H9 (cell line): Measurements from ENCODE around the gene LEO1. TPM values are rescaled to one million over a fixed set of nuclear protein-coding genes. Genes with fewer than 3 reads are reported as not detected.

ENCODE experiments used
- DNase-seq: peaks from one replicate; pipeline ENCODE4 v3.0.0-alpha.2; 2017
- H2AFZ ChIP-seq: one replicate; pipeline ENCODE4 v1.6.1; 2013; ENCODE audit warnings: mild to moderate bottlenecking, low read length, control low read depth, moderate library complexity
- H2AK5ac ChIP-seq: 2 replicates; pipeline ENCODE4 v1.6.1; 2013; ENCODE audit warnings: low read length, control low read depth, mixed read lengths; ENCODE audit not compliant: insufficient read length
- H2BK120ac ChIP-seq: one replicate; pipeline ENCODE4 v1.6.1; 2013; ENCODE audit warnings: low read depth, mild to moderate bottlenecking, low read length, control low read depth, inconsistent platforms; ENCODE audit not compliant: poor library complexity, severe bottlenecking
- H2BK12ac ChIP-seq: 2 replicates; pipeline ENCODE4 v1.6.1; 2013; ENCODE audit warnings: low read length, control low read depth, mixed read lengths, low read depth; ENCODE audit not compliant: insufficient read length
- H2BK15ac ChIP-seq: 2 replicates; pipeline ENCODE4 v1.6.1; 2013; ENCODE audit warnings: low read depth, low read length, control low read depth
- H2BK20ac ChIP-seq: one replicate; pipeline ENCODE4 v1.6.1; 2013; ENCODE audit warnings: low read depth, mild to moderate bottlenecking, low read length, control low read depth, inconsistent platforms; ENCODE audit not compliant: poor library complexity, severe bottlenecking
- H2BK5ac ChIP-seq: 2 replicates; pipeline ENCODE4 v1.6.1; 2013; ENCODE audit warnings: low read length, control low read depth, mixed read lengths; ENCODE audit not compliant: insufficient read length
- H3K14ac ChIP-seq: 2 replicates; pipeline ENCODE4 v1.6.1; 2013; ENCODE audit warnings: low read length, control low read depth; ENCODE audit not compliant: insufficient read depth
- H3K18ac ChIP-seq: 2 replicates; pipeline ENCODE4 v1.6.1; 2013; ENCODE audit warnings: low read depth, mild to moderate bottlenecking, mixed read lengths, low read length, control low read depth; ENCODE audit not compliant: insufficient read length
- H3K23ac ChIP-seq: 2 replicates; pipeline ENCODE4 v1.6.1; 2013; ENCODE audit warnings: low read length, control low read depth, mixed read lengths, low read depth; ENCODE audit not compliant: insufficient read length
- H3K23me2 ChIP-seq: 2 replicates; pipeline ENCODE4 v1.6.1; 2013; ENCODE audit warnings: low read depth, mild to moderate bottlenecking, mixed read lengths, low read length, control low read depth; ENCODE audit not compliant: insufficient read length, poor library complexity, severe bottlenecking
- H3K27ac ChIP-seq: 2 replicates; pipeline ENCODE4 v1.5.1; 2013; ENCODE audit warnings: low read length, control low read depth, mixed read lengths, low read depth; ENCODE audit not compliant: insufficient read length
- H3K27me3 ChIP-seq: 2 replicates; pipeline ENCODE4 v1.6.1; 2013; ENCODE audit warnings: low read length, control low read depth, inconsistent platforms; ENCODE audit not compliant: insufficient read depth
- H3K4ac ChIP-seq: 2 replicates; pipeline ENCODE4 v1.6.1; 2013; ENCODE audit warnings: low read depth, mild to moderate bottlenecking, control low read depth, inconsistent platforms, low read length, moderate library complexity
- H3K4me1 ChIP-seq: 2 replicates; pipeline ENCODE4 v1.6.1; 2013; ENCODE audit warnings: low read length, control low read depth, inconsistent platforms; ENCODE audit not compliant: insufficient read depth
- H3K4me2 ChIP-seq: 2 replicates; pipeline ENCODE4 v1.6.1; 2013; ENCODE audit warnings: low read length, control low read depth, mixed read lengths; ENCODE audit not compliant: insufficient read length, insufficient read depth
- H3K56ac ChIP-seq: 2 replicates; pipeline ENCODE4 v1.6.1; 2013; ENCODE audit warnings: low read depth, mild to moderate bottlenecking, mixed read lengths, low read length, control low read depth; ENCODE audit not compliant: insufficient read length
- H3K79me1 ChIP-seq: 2 replicates; pipeline ENCODE4 v1.6.1; 2013; ENCODE audit warnings: low read depth, mild to moderate bottlenecking, moderate library complexity, low read length, control low read depth, inconsistent platforms; ENCODE audit not compliant: insufficient read depth, poor library complexity, severe bottlenecking
- H3K79me2 ChIP-seq: 2 replicates; pipeline ENCODE4 v1.6.1; 2013; ENCODE audit warnings: low read length, control low read depth, inconsistent platforms; ENCODE audit not compliant: insufficient read depth
- H3K9ac ChIP-seq: 2 replicates; pipeline ENCODE4 v1.6.1; 2013; ENCODE audit warnings: low read length, control low read depth, mixed read lengths; ENCODE audit not compliant: insufficient read length; ENCODE audit errors: extremely low read depth
- H3K9me3 ChIP-seq: one replicate; pipeline ENCODE4 v1.6.1; 2013; ENCODE audit warnings: low read depth, low read length, inconsistent platforms; ENCODE audit not compliant: control insufficient read depth
- H3T11ph ChIP-seq: one replicate; pipeline ENCODE4 v1.6.1; 2013; ENCODE audit warnings: mild to moderate bottlenecking, low read length, control low read depth, inconsistent platforms
- H4K20me1 ChIP-seq: one replicate; pipeline ENCODE4 v1.6.1; 2013; ENCODE audit not compliant: control insufficient read depth, insufficient read length, insufficient read depth
- H4K5ac ChIP-seq: 2 replicates; pipeline ENCODE4 v1.6.1; 2013; ENCODE audit warnings: low read depth, mild to moderate bottlenecking, mixed read lengths, low read length, control low read depth; ENCODE audit not compliant: insufficient read length
- H4K8ac ChIP-seq: replicated peaks from 2 replicates; pipeline ENCODE4 v1.6.1; 2013; ENCODE audit warnings: low read length, control low read depth, mixed read lengths, low read depth; ENCODE audit not compliant: insufficient read length
- H4K91ac ChIP-seq: 2 replicates; pipeline ENCODE4 v1.6.1; 2013; ENCODE audit warnings: low read depth, mild to moderate bottlenecking, moderate library complexity, mixed read lengths, low read length, control low read depth; ENCODE audit not compliant: insufficient read length
- H3K27ac Mint-ChIP-seq, 3 experiments: 2 replicates in 2 of 3; 3 replicates in 1 of 3; pipeline ENCODE4 v1.8.0; 2020 to 2021; ENCODE audit warnings: mixed read lengths in 3 of 3, mild to moderate bottlenecking in 1 of 3, moderate library complexity in 1 of 3
- H3K27me3 Mint-ChIP-seq: 2 replicates; pipeline ENCODE4 v1.8.0; 2021; ENCODE audit warnings: low read depth, mild to moderate bottlenecking, moderate library complexity, mixed read lengths
- H3K36me3 Mint-ChIP-seq, 3 experiments: 2 replicates in 2 of 3; 3 replicates in 1 of 3; pipeline ENCODE4 v1.8.0; 2020 to 2021; ENCODE audit warnings: low read depth in 3 of 3, mixed read lengths in 3 of 3; ENCODE audit not compliant: insufficient read depth in 1 of 3
- H3K4me1 Mint-ChIP-seq, 2 experiments: 2 replicates each; pipeline ENCODE4 v1.8.0; 2020; ENCODE audit warnings: mixed read lengths in 2 of 2
- H3K4me3 Mint-ChIP-seq, 2 experiments: 2 replicates in 1 of 2; 3 replicates in 1 of 2; pipeline ENCODE4 v1.8.0; 2020 to 2021; ENCODE audit warnings: mild to moderate bottlenecking in 2 of 2, mixed read lengths in 2 of 2, moderate library complexity in 1 of 2
- H3K9me3 Mint-ChIP-seq, 2 experiments: 2 replicates in 1 of 2; 3 replicates in 1 of 2; pipeline ENCODE4 v1.8.0; 2020; ENCODE audit warnings: mild to moderate bottlenecking in 2 of 2, mixed read lengths in 2 of 2, moderate library complexity in 1 of 2
- WGBS: extraction: QIAGEN DNeasy Blood & Tissue Kit; methylation state at CpG from one replicate; pipeline ENCODE4 v1.1.7; 2013; ENCODE audit warnings: missing lambda C conversion rate, low lambda C conversion rate, mixed read lengths; ENCODE audit not compliant: insufficient read length; ENCODE audit errors: extremely low coverage; 5-methylcytosine and 5-hydroxymethylcytosine counted together
- total RNA-seq: library from RNA; stranded (reverse); gene quantifications from 2 replicates; pipeline ENCODE4 v1.2.1, GENCODE V29; 2021
- TF ChIP-seq, protein P1 (sequence below): fragments of 200-600 bp; sonication (generic); conservative IDR thresholded peaks from 3 replicates; pipeline ENCODE4 v1.8.0; 2021; ENCODE audit warnings: antibody characterized with exemption, mild to moderate bottlenecking

The LEO1 gene
- total RNA-seq, 1 experiment from 2014 or later = 30.3 TPM

GRCh38 chr15:52002351-52002750 lies 30.8 kb upstream of the LEO1 start:
- Histone ChIP-seq H3K27me3 (no peaks in the 10 kb centered on the region), H2BK120ac (no peak overlapping the region), H3T11ph (no peak overlapping the region), H2BK12ac (no peak overlapping the region), H3K23ac (no peak overlapping the region), H2BK5ac (no peak overlapping the region), H3K79me1 (no peaks in the 10 kb centered on the region), H3K9me3 (no peaks in the 10 kb centered on the region), H4K91ac (no peak overlapping the region), H3K18ac (no peak overlapping the region), H3K27ac (no peak overlapping the region), H2BK15ac (no peak overlapping the region), H3K9ac (no peak overlapping the region), H3K4me1 (no peaks in the 10 kb centered on the region), H2AFZ (no peak overlapping the region), H2BK20ac (no peak overlapping the region), H2AK5ac (no peak overlapping the region), H3K4ac (no peak overlapping the region), H3K23me2 (no peaks in the 10 kb centered on the region), H3K4me2 (no peak overlapping the region), H3K56ac (no peak overlapping the region), H4K20me1 (no peaks in the 10 kb centered on the region), H4K8ac (no peak overlapping the region), H3K14ac (no peak overlapping the region), H4K5ac (no peak overlapping the region), H3K79me2 (no peaks in the 10 kb centered on the region)
- TF ChIP-seq, protein P1, sequence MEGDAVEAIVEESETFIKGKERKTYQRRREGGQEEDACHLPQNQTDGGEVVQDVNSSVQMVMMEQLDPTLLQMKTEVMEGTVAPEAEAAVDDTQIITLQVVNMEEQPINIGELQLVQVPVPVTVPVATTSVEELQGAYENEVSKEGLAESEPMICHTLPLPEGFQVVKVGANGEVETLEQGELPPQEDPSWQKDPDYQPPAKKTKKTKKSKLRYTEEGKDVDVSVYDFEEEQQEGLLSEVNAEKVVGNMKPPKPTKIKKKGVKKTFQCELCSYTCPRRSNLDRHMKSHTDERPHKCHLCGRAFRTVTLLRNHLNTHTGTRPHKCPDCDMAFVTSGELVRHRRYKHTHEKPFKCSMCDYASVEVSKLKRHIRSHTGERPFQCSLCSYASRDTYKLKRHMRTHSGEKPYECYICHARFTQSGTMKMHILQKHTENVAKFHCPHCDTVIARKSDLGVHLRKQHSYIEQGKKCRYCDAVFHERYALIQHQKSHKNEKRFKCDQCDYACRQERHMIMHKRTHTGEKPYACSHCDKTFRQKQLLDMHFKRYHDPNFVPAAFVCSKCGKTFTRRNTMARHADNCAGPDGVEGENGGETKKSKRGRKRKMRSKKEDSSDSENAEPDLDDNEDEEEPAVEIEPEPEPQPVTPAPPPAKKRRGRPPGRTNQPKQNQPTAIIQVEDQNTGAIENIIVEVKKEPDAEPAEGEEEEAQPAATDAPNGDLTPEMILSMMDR = no peak
- no peaks in the 10 kb centered on the region for H3K36me3 Mint-ChIP-seq
- H3K4me1 Mint-ChIP-seq = no peaks in the 10 kb centered on the region
- H3K27ac Mint-ChIP-seq = no peak overlapping the region
- H3K9me3 Mint-ChIP-seq = peaks cover 0 to 2% of the 10 kb centered on the region in 2 experiments; a peak in 1 of 5 replicates
- no peak for DNase-seq
- no peak overlapping the region for H3K4me3 Mint-ChIP-seq
- WGBS = no CpG with 5 or more reads among the region's 2 CpGs
- H3K27me3 Mint-ChIP-seq = no peaks in the 10 kb centered on the region
